Ovary (tissue), 3 donors: Measurements from ENCODE around the gene HSD17B11.

Experiments used
- EP300 ChIP-seq: sonication (generic); formaldehyde crosslinking; IDR thresholded peaks from one replicate; pipeline ENCODE4 v1.6.1; 2017; ENCODE audit warnings: antibody characterized with exemption
- POLR2A ChIP-seq: fragments of 450-650 bp; IDR thresholded peaks from one replicate; pipeline ENCODE4 v1.6.1; 2017; ENCODE audit warnings: antibody characterized with exemption, mild to moderate bottlenecking, moderate library complexity
- TF ChIP-seq, protein P1 (sequence below), 3 donors: fragments of 450-650 bp in 2 of 3; fragments of 200-600 bp in 1 of 3; IDR thresholded peaks; one replicate each; pipeline versions ENCODE4 v1.5.1 to v1.8.0; 2016 to 2022; ENCODE audit warnings: antibody characterized with exemption in 3 of 3, mild to moderate bottlenecking in 1 of 3
- donor health status: DM: no; HTN: no; CAD: no.

DNA sequence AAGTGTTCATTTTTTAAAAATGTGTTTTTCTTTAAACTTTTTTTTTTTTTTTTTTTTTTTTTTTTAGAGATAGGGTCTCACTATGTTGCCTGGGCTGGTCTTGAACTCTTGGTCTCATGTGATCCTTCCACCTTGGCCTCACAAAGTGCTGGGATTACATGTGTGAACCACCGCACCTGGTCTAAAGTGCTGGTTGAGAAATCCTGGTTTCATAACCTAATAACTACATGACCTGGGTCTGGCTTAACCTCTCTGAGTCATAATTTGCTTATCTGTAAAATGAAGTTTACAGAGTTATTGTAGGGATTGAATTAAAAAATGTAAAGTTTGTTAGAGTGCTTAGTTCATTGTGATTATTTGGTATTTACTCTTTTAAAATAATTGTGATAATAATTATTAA, 73.5 kb downstream of the HSD17B11 start:
- TF ChIP-seq, protein P1, sequence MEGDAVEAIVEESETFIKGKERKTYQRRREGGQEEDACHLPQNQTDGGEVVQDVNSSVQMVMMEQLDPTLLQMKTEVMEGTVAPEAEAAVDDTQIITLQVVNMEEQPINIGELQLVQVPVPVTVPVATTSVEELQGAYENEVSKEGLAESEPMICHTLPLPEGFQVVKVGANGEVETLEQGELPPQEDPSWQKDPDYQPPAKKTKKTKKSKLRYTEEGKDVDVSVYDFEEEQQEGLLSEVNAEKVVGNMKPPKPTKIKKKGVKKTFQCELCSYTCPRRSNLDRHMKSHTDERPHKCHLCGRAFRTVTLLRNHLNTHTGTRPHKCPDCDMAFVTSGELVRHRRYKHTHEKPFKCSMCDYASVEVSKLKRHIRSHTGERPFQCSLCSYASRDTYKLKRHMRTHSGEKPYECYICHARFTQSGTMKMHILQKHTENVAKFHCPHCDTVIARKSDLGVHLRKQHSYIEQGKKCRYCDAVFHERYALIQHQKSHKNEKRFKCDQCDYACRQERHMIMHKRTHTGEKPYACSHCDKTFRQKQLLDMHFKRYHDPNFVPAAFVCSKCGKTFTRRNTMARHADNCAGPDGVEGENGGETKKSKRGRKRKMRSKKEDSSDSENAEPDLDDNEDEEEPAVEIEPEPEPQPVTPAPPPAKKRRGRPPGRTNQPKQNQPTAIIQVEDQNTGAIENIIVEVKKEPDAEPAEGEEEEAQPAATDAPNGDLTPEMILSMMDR (IDR thresholded peaks at IDR 0.05) = no peak
- no peak for TF ChIP-seq POLR2A
- no peak for TF ChIP-seq EP300
